Subcutaneous abdominal adipose tissue (tissue), 5 donors: Measurements from ENCODE around the gene PLIN3.
"Not testable (repeated sequence)": the region's sequence is repeated elsewhere in the genome, so short reads cannot be mapped to it uniquely, and the experiment has no call there.

ENCODE experiments used
- H3K27ac ChIP-seq: one replicate; pipeline ENCODE4 v1.7.0; 2013; ENCODE audit warnings: low read depth, mild to moderate bottlenecking, inconsistent platforms, low read length, moderate library complexity
- H3K27me3 ChIP-seq, 5 donors: one replicate each; pipeline ENCODE4 v1.7.0; 2013; ENCODE audit warnings: low read length in 5 of 5, inconsistent platforms in 1 of 5; ENCODE audit not compliant: control insufficient read depth in 5 of 5, insufficient read depth in 4 of 5
- H3K36me3 ChIP-seq, 5 donors: one replicate each; pipeline ENCODE4 v1.7.0; 2013; ENCODE audit warnings: low read length in 5 of 5; ENCODE audit not compliant: control insufficient read depth in 5 of 5, insufficient read depth in 5 of 5
- H3K4me1 ChIP-seq, 5 donors: one replicate each; pipeline ENCODE4 v1.7.0; 2013; ENCODE audit warnings: low read length in 5 of 5, mild to moderate bottlenecking in 3 of 5, moderate library complexity in 1 of 5; ENCODE audit not compliant: control insufficient read depth in 5 of 5, insufficient read depth in 5 of 5
- H3K4me3 ChIP-seq, 5 donors: one replicate each; pipeline ENCODE4 v1.7.0; 2013; ENCODE audit warnings: low read length in 5 of 5, low read depth in 1 of 5
- H3K9ac ChIP-seq, 5 donors: one replicate each; pipeline ENCODE4 v1.7.0; 2013; ENCODE audit warnings: low read length in 5 of 5, mild to moderate bottlenecking in 4 of 5, moderate library complexity in 3 of 5
- H3K9me3 ChIP-seq, 5 donors: one replicate each; pipeline ENCODE4 v1.7.0; 2013; ENCODE audit warnings: low read length in 5 of 5; ENCODE audit not compliant: control insufficient read depth in 5 of 5
- donor health status: healthy.
- donor health status: healthy.
- donor health status: healthy.
- donor health status: healthy.
- donor health status: healthy.

The PLIN3 gene

DNA sequence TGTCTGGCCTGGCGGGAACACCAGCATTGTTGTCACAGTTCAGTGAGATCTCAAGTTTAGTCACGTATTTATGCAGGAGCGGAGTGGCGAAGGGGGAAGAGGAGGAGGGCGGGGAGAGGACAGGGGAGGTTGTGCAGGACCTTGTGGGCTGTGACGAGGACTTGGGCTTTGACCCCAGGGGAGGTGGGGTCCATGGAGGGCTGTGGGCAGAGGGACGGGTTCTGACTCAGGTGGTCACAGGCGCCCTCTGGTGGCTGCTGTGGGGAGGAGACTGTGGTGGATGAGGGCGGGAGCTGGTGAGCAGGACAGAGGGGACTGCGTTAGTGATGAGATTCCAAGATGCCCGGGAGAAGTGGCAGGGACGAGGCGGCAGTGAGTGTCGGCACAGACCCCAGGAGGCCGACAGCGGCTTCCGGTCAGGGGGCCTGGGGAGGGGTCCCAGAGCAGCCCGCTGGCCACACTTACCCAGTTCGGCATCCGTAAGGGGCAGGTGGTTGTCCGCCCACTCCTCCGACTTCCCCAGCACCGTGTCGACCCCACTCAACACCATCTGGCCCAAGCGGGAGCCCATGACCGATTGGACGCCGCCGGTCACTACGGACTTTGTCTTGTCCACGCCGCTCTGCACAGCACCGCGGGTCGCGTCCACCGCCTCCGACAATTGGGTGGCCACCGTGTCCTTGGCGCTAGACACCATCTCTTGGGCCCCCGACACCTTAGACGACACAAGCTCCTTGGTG is 15.7 kb downstream of the PLIN3 start:
- H3K4me1 ChIP-seq: no peaks in the 10 kb centered on the region
- H3K9me3 ChIP-seq: no peaks in the 10 kb centered on the region
- no peak overlapping the region for H3K9ac ChIP-seq
- no peaks in the 10 kb centered on the region for H3K27me3 ChIP-seq
- H3K27ac ChIP-seq: no peak overlapping the region
- peaks cover 0 to 68% (median 37%) of the 10 kb centered on the region in 5 donors for H3K36me3 ChIP-seq
- no peak overlapping the region for H3K4me3 ChIP-seq

DNA sequence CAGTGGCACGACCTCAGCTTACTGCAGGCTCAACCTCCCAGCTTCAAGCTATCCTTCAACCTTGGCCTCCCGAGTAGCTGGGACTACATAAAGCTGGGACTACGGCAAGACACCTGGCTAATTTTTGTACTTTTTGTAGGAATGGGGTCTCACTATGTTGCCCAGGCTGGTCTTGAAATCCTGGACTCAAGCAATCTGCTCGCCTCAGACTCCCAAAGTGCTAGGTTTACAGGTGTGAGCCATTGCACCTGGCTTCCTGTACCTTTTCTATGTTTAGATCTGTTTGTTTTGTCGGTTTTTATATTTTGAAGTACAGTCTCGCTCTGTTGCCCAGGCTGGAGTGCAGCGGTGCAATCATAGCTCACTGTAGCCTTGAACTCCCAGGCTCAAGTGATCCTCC is 18.4 kb downstream of the PLIN3 start:
- no peaks in the 10 kb centered on the region for H3K27me3 ChIP-seq

GRCh38 chr19:4847190-4847973 is 20.1 kb downstream of the PLIN3 start:
- H3K4me1 ChIP-seq: peaks cover 0 to 9% (median 7%) of the 10 kb centered on the region in 5 donors
- H3K9ac ChIP-seq: no peak overlapping the region
- H3K4me3 ChIP-seq: no peak overlapping the region
- H3K27me3 ChIP-seq: no peaks in the 10 kb centered on the region
- H3K36me3 ChIP-seq: peaks cover 0 to 66% (median 39%) of the 10 kb centered on the region in 5 donors
- H3K9me3 ChIP-seq: no peaks in the 10 kb centered on the region
- H3K27ac ChIP-seq: no peak overlapping the region

More for the DNA sequence above, 18.4 kb downstream of the PLIN3 start:
- Histone ChIP-seq H3K36me3 (peaks cover 0 to 57% (median 30%) of the 10 kb centered on the region in 5 donors), H3K9ac (no peak overlapping the region), H3K27ac (no peak overlapping the region), H3K4me1 (peaks cover 0 to 9% (median 7%) of the 10 kb centered on the region in 5 donors), H3K9me3 (no peaks in the 10 kb centered on the region), H3K4me3 (no peak overlapping the region)

- not testable (repeated sequence) for H3K4me3 ChIP-seq, H3K27ac ChIP-seq, H3K4me1 ChIP-seq, H3K9ac ChIP-seq, H3K27me3 ChIP-seq, H3K9me3 ChIP-seq
- peaks cover 0 to 62% (median 33%) of the 10 kb centered on the region in 5 donors for H3K36me3 ChIP-seq
Measured at GRCh38 chr19:4845975-4846374, 21.5 kb downstream of the PLIN3 start.

DNA sequence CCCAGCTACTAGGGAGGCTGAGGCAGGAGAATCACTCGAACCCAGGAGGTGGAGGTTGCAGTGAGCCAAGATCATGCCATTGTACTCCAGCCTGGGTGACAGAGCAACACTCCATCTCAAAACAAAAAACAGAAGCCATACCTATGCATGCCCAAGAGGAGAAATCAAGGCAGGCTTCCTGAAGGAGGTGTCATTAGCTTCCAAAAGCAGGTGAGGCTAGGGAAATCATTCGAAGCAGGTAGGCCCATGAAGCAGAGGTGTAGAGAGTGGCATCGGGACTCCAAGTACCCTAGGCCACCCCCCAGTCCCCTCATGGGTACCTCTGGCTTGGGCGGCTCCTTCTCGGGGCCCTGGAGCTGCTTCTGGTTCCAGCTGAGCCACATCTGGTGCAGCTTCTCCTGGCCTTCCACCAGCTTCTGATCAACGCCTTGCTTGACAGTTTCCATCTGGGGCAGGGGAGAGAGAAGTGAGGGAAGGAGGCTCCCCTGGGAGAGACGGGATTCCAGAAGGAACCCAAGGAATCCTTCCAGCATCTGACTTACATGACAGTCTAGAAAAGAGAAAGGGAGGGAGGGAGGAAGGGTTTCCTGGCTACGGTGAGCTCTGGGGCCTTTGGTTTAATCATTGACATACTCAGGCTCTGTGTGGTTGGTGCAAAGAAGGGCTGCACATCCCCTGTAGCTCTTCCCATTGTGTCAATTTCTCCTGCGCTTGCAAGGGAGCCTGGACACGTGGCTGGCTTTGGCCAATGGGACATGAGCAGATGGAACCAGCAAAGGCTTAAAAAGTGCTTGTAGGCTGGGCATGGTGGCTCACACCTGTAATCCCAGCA is 22.9 kb downstream of the PLIN3 start:
- no peaks in the 10 kb centered on the region for H3K9me3 ChIP-seq
- peaks cover 0 to 63% (median 32%) of the 10 kb centered on the region in 5 donors for H3K36me3 ChIP-seq
- no peak overlapping the region for H3K27ac ChIP-seq
- no peak overlapping the region for H3K4me3 ChIP-seq
- H3K27me3 ChIP-seq: no peaks in the 10 kb centered on the region
- H3K4me1 ChIP-seq: peaks cover 0 to 9% (median 8%) of the 10 kb centered on the region in 5 donors
- no peak overlapping the region for H3K9ac ChIP-seq

- Histone ChIP-seq H3K27ac (no peak overlapping the region), H3K9me3 (no peaks in the 10 kb centered on the region), H3K4me1 (peaks cover 0 to 9% (median 8%) of the 10 kb centered on the region in 5 donors), H3K4me3 (no peak overlapping the region), H3K9ac (no peak overlapping the region), H3K27me3 (no peaks in the 10 kb centered on the region), H3K36me3 (peaks cover 0 to 64% (median 40%) of the 10 kb centered on the region in 5 donors)
Measured at GRCh38 chr19:4843647-4843965, 23.9 kb downstream of the PLIN3 start.

DNA sequence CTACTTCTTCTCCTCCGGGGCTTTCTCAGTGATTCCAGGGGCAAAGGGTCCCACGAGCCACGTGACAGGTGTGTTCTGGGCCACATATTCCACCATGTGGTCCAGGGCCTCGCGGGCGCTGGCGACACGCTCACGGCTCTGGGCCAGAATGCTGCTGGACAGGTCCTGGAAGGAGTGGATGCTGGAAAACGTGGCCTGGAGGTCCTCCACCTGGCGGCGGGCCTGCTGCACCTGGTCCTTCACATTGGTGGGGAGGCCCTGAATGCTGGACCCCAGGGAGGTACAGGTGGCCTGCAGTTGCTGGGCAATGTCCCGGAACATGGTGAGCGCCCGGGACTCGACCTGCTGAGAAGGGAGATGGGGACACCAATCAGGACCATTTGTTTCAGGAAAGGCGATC is 28.3 kb downstream of the PLIN3 start:
- no peak overlapping the region for H3K4me3 ChIP-seq
- peaks cover 0 to 49% (median 24%) of the 10 kb centered on the region in 5 donors for H3K36me3 ChIP-seq
- no peaks in the 10 kb centered on the region for H3K27me3 ChIP-seq
- no peaks in the 10 kb centered on the region for H3K9me3 ChIP-seq
- no peak overlapping the region for H3K27ac ChIP-seq
- H3K9ac ChIP-seq: no peak overlapping the region
- H3K4me1 ChIP-seq: peaks cover 0 to 2% (median 0%) of the 10 kb centered on the region in 5 donors

DNA sequence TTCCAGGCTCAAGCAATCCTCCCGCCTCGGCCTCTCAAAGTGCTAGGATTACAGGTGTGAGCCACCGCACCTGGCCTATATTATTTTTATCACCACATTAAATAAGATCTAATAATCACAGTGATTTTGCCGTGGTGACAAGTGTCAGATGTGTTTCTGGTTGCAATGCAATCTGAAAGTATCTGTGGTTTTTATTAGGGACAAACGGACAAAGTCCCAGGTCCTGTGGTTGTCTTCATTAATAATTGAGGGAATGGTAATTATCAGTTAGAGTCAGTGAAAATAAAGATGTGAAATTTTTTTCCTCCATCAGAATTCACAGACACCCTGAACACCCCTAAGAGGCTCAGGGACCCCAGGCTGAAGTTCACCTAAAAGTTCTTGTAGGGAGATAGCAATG is 34.7 kb downstream of the PLIN3 start:
- Histone ChIP-seq H3K27ac (no peak overlapping the region), H3K36me3 (peaks cover 0 to 6% (median 2%) of the 10 kb centered on the region in 5 donors), H3K4me1 (peaks cover 4 to 22% (median 19%) of the 10 kb centered on the region in 5 donors), H3K27me3 (no peaks in the 10 kb centered on the region), H3K9me3 (no peaks in the 10 kb centered on the region), H3K4me3 (no peak overlapping the region), H3K9ac (peak overlapping the region in 1 of 5 donors; percentile 0)

DNA sequence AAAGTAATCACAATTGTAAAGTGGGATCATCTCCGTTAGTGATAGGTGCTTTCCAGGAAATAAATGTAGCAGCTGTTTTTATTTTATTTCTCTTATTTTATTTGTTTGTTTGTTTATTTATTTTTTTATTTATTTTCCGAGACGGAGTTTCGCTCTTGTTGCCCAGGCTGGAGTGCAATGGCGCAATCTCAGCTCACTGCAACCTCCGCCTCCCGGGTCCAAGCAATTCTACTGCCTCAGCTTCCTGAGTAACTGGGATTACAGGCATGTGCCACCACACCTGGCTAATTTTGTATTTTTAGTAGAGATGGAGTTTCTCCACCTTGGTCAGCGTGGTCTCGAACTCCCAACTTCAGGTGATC is 35.5 kb downstream of the PLIN3 start:
- peak overlapping the region in 4 of 5 donors; percentile 83 to 97 (median 95) for H3K9ac ChIP-seq
- peak overlapping the region; percentile 74 to 91 (median 83) for H3K4me3 ChIP-seq
- H3K9me3 ChIP-seq, H3K27me3 ChIP-seq, H3K36me3 ChIP-seq: not testable (repeated sequence)
- H3K27ac ChIP-seq: peak overlapping the region; percentile 96
- H3K4me1 ChIP-seq: peaks cover 4 to 22% (median 19%) of the 10 kb centered on the region in 5 donors
